SU-DHL-6 (cell line): ENCODE results near the gene BLTP3A.

Source experiments
- H2AFZ ChIP-seq: fragments of 200-600 bp; sonication (generic); 2 replicates; pipeline ENCODE4 v1.6.1; 2014; ENCODE audit warnings: low read depth, mild to moderate bottlenecking, moderate library complexity, mixed read lengths, antibody characterized with exemption, low read length; ENCODE audit not compliant: severe bottlenecking
- H3F3A ChIP-seq: fragments of 200-600 bp; shearing (Covaris generic); 2 replicates; pipeline ENCODE4 v1.6.0; 2016; ENCODE audit warnings: antibody characterized with exemption, mild to moderate bottlenecking; ENCODE audit not compliant: insufficient read depth
- H3K27ac ChIP-seq: fragments of 200-600 bp; sonication (generic); 2 replicates; pipeline ENCODE4 v1.5.1; 2016; ENCODE audit warnings: low read depth, mild to moderate bottlenecking, low read length, moderate library complexity, mixed read lengths
- H3K27me3 ChIP-seq: fragments of 200-600 bp; sonication (generic), shearing (Covaris generic); 2 replicates; pipeline ENCODE4 v1.6.0; 2014; ENCODE audit warnings: mild to moderate bottlenecking, low read length
- H3K36me3 ChIP-seq: fragments of 200-600 bp; sonication (generic); 2 replicates; pipeline ENCODE4 v1.6.1; 2014; ENCODE audit warnings: mild to moderate bottlenecking, low read length, mixed read lengths
- H3K4me2 ChIP-seq: fragments of 300-600, 200-600 bp; shearing (Covaris generic), sonication (generic); 2 replicates; pipeline ENCODE4 v1.6.0; 2014; ENCODE audit warnings: low read length, low read depth, mild to moderate bottlenecking; ENCODE audit not compliant: poor library complexity, severe bottlenecking
- H3K4me3 ChIP-seq: fragments of 200-600 bp; sonication (generic); 2 replicates; pipeline ENCODE4 v1.5.1; 2014; ENCODE audit warnings: antibody characterized with exemption, low read length, mild to moderate bottlenecking, mixed read lengths; ENCODE audit not compliant: insufficient read depth, poor library complexity, severe bottlenecking
- H3K79me2 ChIP-seq: fragments of 200-600 bp; sonication (generic); 2 replicates; pipeline ENCODE4 v1.6.1; 2014; ENCODE audit warnings: mild to moderate bottlenecking, low read length, moderate library complexity; ENCODE audit not compliant: insufficient read depth
- H3K9ac ChIP-seq: fragments of 200-600 bp; sonication (generic); 2 replicates; pipeline ENCODE4 v1.7.0; 2014; ENCODE audit warnings: mild to moderate bottlenecking, low read length
- H3K9me2 ChIP-seq: fragments of 200-600 bp; sonication (generic); replicated peaks from 2 replicates; pipeline ENCODE4 v1.6.1; 2014; ENCODE audit warnings: low read length; ENCODE audit not compliant: insufficient read depth
- H3K9me3 ChIP-seq: fragments of 200-600 bp; sonication (generic); 2 replicates; pipeline ENCODE4 v1.6.1; 2014; ENCODE audit warnings: low read length, mixed read lengths; ENCODE audit not compliant: insufficient read depth
- H4K20me1 ChIP-seq: fragments of 200-600 bp; sonication (generic); 2 replicates; pipeline ENCODE4 v1.6.1; 2014; ENCODE audit warnings: low read depth, mild to moderate bottlenecking, antibody characterized with exemption, low read length, moderate library complexity, mixed read lengths
- EZH2phosphoT487 ChIP-seq: fragments of 200-600 bp; sonication (generic), shearing (Covaris generic); conservative IDR thresholded peaks from 2 replicates; pipeline ENCODE4 v1.6.1; 2018; ENCODE audit warnings: mild to moderate bottlenecking, antibody characterized with exemption, low read length, moderate library complexity, mixed read lengths
- TF ChIP-seq, protein P1 (sequence below): fragments of 200-600 bp; sonication (generic); IDR thresholded peaks from one replicate; pipeline ENCODE4 v1.5.1; 2017; ENCODE audit warnings: antibody characterized with exemption, mild to moderate bottlenecking, low read length, moderate library complexity; ENCODE audit not compliant: insufficient read depth, poor library complexity, severe bottlenecking

BLTP3A gene

DNA sequence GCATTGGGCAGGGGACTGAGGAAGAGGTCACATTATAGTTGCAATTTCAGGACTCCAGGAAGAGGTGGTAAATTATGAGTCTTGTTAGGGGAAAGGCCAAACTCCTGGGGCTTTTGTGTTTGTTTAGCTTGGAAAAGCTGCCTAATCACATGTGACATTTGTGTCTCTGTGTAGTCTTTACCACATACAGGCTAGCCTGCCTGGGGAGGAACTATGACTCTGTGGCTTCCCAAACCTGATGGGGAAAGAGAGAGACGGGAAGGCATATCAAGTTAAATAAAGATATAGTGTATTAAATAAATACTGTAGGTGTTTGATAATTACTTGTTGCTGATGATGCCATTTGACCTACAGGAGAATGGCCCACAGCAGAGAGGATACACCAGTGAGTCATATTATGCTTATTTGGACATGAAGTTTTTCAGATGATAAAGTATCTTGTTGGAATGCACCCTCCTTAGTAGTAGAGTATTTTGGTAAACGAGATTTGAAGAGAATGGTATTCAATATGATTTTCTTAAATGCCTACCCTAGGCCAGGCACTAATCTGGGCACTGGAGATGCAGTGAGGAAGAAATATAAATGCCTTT is 4.0 kb downstream of the BLTP3A start:
- H3K27me3 ChIP-seq, result no peaks in the 10 kb centered on the region
- H3K36me3 ChIP-seq, result peaks cover 5% of the 10 kb centered on the region
- H3K9me3 ChIP-seq, result no peaks in the 10 kb centered on the region
- H3K9me2 ChIP-seq, result no peaks in the 10 kb centered on the region
- H3K4me2 ChIP-seq, result no peak overlapping the region
- H4K20me1 ChIP-seq, result peaks cover 18% of the 10 kb centered on the region
- peaks cover 23% of the 10 kb centered on the region for H3F3A ChIP-seq
- H3K79me2 ChIP-seq, result peaks cover 87% of the 10 kb centered on the region
- TF ChIP-seq, protein P1, sequence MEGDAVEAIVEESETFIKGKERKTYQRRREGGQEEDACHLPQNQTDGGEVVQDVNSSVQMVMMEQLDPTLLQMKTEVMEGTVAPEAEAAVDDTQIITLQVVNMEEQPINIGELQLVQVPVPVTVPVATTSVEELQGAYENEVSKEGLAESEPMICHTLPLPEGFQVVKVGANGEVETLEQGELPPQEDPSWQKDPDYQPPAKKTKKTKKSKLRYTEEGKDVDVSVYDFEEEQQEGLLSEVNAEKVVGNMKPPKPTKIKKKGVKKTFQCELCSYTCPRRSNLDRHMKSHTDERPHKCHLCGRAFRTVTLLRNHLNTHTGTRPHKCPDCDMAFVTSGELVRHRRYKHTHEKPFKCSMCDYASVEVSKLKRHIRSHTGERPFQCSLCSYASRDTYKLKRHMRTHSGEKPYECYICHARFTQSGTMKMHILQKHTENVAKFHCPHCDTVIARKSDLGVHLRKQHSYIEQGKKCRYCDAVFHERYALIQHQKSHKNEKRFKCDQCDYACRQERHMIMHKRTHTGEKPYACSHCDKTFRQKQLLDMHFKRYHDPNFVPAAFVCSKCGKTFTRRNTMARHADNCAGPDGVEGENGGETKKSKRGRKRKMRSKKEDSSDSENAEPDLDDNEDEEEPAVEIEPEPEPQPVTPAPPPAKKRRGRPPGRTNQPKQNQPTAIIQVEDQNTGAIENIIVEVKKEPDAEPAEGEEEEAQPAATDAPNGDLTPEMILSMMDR, result no peak
- TF ChIP-seq EZH2phosphoT487, result no peak
- H3K4me3 ChIP-seq, result no peak overlapping the region
- no peak overlapping the region for H3K9ac ChIP-seq
- no peak overlapping the region for H3K27ac ChIP-seq
- H2AFZ ChIP-seq, result no peak overlapping the region

DNA sequence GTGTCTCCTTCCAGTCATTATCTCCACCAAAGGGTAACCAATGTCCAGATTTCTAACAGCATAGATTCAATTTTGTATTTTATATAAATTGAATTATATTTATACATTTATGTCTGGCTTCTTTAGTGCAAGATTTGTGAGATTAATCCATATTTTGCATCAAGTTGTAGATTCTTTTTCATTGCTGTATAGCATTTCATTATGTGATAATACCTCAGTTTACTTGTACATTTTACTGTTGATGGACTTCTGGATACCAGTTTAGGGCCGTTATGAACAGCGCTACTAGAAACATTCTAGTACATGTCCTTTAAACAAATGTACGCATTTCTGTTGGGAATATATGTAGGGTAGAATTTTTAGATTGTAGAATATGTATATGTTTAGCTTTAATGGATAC is 6.2 kb downstream of the BLTP3A start:
- Histone ChIP-seq H3K9me2 (no peaks in the 10 kb centered on the region), H4K20me1 (peaks cover 22% of the 10 kb centered on the region), H3K9ac (no peak overlapping the region), H2AFZ (no peak overlapping the region), H3K4me3 (no peak overlapping the region), H3K4me2 (no peak overlapping the region), H3F3A (peaks cover 14% of the 10 kb centered on the region; the same call in 1 of the 2 replicates), H3K27me3 (no peaks in the 10 kb centered on the region), H3K36me3 (peaks cover 5% of the 10 kb centered on the region), H3K79me2 (peaks cover 94% of the 10 kb centered on the region), H3K9me3 (no peaks in the 10 kb centered on the region), H3K27ac (no peak overlapping the region)
- TF ChIP-seq, protein P1, result no peak
- no peak for TF ChIP-seq EZH2phosphoT487

DNA sequence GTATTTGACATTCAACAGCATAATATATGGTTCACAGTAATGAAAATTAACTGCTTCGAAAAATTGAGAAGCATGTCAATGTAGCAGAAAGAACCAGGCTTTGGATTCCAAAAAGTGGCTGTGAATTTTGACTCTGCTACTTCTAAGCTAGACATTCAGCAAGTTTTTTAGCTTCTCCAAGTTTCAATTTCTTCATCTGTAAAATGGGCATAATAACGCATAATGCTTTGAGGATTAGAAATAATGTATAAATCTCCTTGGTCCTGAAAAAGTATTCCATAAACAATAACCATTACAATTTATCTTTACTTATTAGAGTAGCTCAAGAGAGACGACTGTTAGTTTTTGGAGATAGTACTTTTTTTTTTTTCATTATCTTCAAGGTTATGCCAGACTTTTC is 7.7 kb downstream of the BLTP3A start:
- peaks cover 5% of the 10 kb centered on the region for H3K36me3 ChIP-seq
- no peak overlapping the region for H3K9ac ChIP-seq
- H2AFZ ChIP-seq, result no peak overlapping the region
- TF ChIP-seq, protein P1, result no peak
- no peak for TF ChIP-seq EZH2phosphoT487
- H3K4me3 ChIP-seq, result no peak overlapping the region
- no peaks in the 10 kb centered on the region for H3K9me2 ChIP-seq
- no peaks in the 10 kb centered on the region for H3K27me3 ChIP-seq
- no peak overlapping the region for H3K4me2 ChIP-seq
- H3F3A ChIP-seq, result peaks cover 6% of the 10 kb centered on the region; the same call in 1 of the 2 replicates
- H3K9me3 ChIP-seq, result no peaks in the 10 kb centered on the region
- peaks cover 94% of the 10 kb centered on the region for H3K79me2 ChIP-seq
- H3K27ac ChIP-seq, result no peak overlapping the region
- peaks cover 31% of the 10 kb centered on the region for H4K20me1 ChIP-seq
